CD4-positive, CD25-positive, alpha-beta regulatory T cell (primary cell): ENCODE measurements around the gene PCSK7. TPM values are rescaled to one million over a fixed set of nuclear protein-coding genes. Genes with fewer than 3 reads are reported as not detected.
"Not testable (repeated sequence)": the region's sequence is repeated elsewhere in the genome, so short reads cannot be mapped to it uniquely, and the experiment has no call there.

Experiments used
- ATAC-seq, 2 donors: fragments of 150-1000 bp; cut with Tn5 transposase; one replicate each; pipeline ENCODE4 v1.10.0; 2021; ENCODE audit warnings: low read depth in 2 of 2, moderate number of reproducible peaks in 2 of 2, moderate library complexity in 1 of 2
- DNase-seq, 3 donors: peaks; one replicate each; pipeline versions ENCODE4 v3.0.0 to v3.0.0-alpha.2; 2012 to 2022; ENCODE audit warnings: mixed read lengths in 1 of 3
- H3K27ac ChIP-seq: one replicate; pipeline ENCODE4 v1.7.0; 2013; ENCODE audit warnings: mild to moderate bottlenecking, low read length; ENCODE audit not compliant: insufficient read depth, poor library complexity, severe bottlenecking
- H3K27me3 ChIP-seq: one replicate; pipeline ENCODE4 v1.7.0; 2013; ENCODE audit warnings: low read length; ENCODE audit not compliant: control insufficient read depth, insufficient read depth
- H3K36me3 ChIP-seq: one replicate; pipeline ENCODE4 v1.7.0; 2013; ENCODE audit warnings: mild to moderate bottlenecking, low read length, moderate library complexity; ENCODE audit not compliant: control insufficient read depth, insufficient read depth
- H3K4me1 ChIP-seq: 2 replicates; pipeline ENCODE4 v1.7.0; 2013; ENCODE audit warnings: mild to moderate bottlenecking, low read length; ENCODE audit not compliant: insufficient read depth, control insufficient read depth, poor library complexity, severe bottlenecking
- H3K4me3 ChIP-seq: one replicate; pipeline ENCODE4 v1.7.0; 2013; ENCODE audit warnings: low read depth, mild to moderate bottlenecking, low read length, moderate library complexity
- H3K9me3 ChIP-seq, 2 experiments: 1 replicate in 1 of 2; 2 replicates in 1 of 2; pipeline ENCODE4 v1.7.0; 2013; ENCODE audit warnings: low read length in 2 of 2, mild to moderate bottlenecking in 1 of 2, moderate library complexity in 1 of 2; ENCODE audit not compliant: control insufficient read depth in 2 of 2
- H3K27ac Mint-ChIP-seq, 3 donors: one replicate each; pipeline ENCODE4 v1.8.0; 2020 to 2022; ENCODE audit warnings: mild to moderate bottlenecking in 3 of 3, mixed read lengths in 3 of 3, moderate library complexity in 2 of 3
- H3K27me3 Mint-ChIP-seq: one replicate; pipeline ENCODE4 v1.8.0; 2022; ENCODE audit warnings: mild to moderate bottlenecking, mixed read lengths
- H3K36me3 Mint-ChIP-seq: one replicate; pipeline ENCODE4 v1.8.0; 2020; ENCODE audit warnings: mixed read lengths
- H3K4me1 Mint-ChIP-seq, 4 donors: one replicate each; pipeline ENCODE4 v1.8.0; 2020 to 2022; ENCODE audit warnings: mixed read lengths in 4 of 4, mild to moderate bottlenecking in 1 of 4
- H3K4me3 Mint-ChIP-seq, 4 donors: one replicate each; pipeline ENCODE4 v1.8.0; 2020 to 2022; ENCODE audit warnings: mild to moderate bottlenecking in 4 of 4, mixed read lengths in 4 of 4, moderate library complexity in 3 of 4
- H3K9me3 Mint-ChIP-seq, 7 donors: one replicate each; pipeline ENCODE4 v1.8.0; 2020 to 2022; ENCODE audit warnings: mixed read lengths in 7 of 7, mild to moderate bottlenecking in 3 of 7, moderate library complexity in 2 of 7
- polyA plus RNA-seq, 4 donors: library from polyadenylated mRNA; unstranded; fragments of 300-500 nt; fragmentation: Illumina TruSeq; gene quantifications; one replicate each; pipeline ENCODE4 v1.2.3, GENCODE V29; 2021
- total RNA-seq: library from RNA; stranded (reverse); gene quantifications from one replicate; pipeline ENCODE4 v1.2.3, GENCODE V29; 2022

Gene PCSK7
- total and polyA plus RNA-seq, 5 donors from 2014 or later, result 55.0 to 478 (median 63.8) TPM

GRCh38 chr11:117209351-117210125, 22.3 kb downstream of the PCSK7 start:
- H3K27ac Mint-ChIP-seq, H3K9me3 Mint-ChIP-seq: not testable (repeated sequence)

GRCh38 chr11:117208710-117209109, 23.2 kb downstream of the PCSK7 start:
- not testable (repeated sequence) for H3K27me3 ChIP-seq, H3K4me3 Mint-ChIP-seq, H3K27ac ChIP-seq, H3K9me3 ChIP-seq, DNase-seq, H3K27ac Mint-ChIP-seq, H3K4me3 ChIP-seq, H3K4me1 ChIP-seq, H3K27me3 Mint-ChIP-seq, ATAC-seq, H3K9me3 Mint-ChIP-seq
- Mint-ChIP-seq H3K36me3 (peaks cover 32% of the 10 kb centered on the region), H3K4me1 (peaks cover 0 to 21% (median 9%) of the 10 kb centered on the region in 4 donors)
- H3K36me3 ChIP-seq, result peaks cover 51% of the 10 kb centered on the region

More at GRCh38 chr11:117209351-117210125, 22.3 kb downstream of the PCSK7 start:
- H3K36me3 ChIP-seq, result peaks cover 52% of the 10 kb centered on the region
- not testable (repeated sequence) for H3K27me3 ChIP-seq, H3K9me3 ChIP-seq, ATAC-seq, H3K4me3 Mint-ChIP-seq, DNase-seq, H3K4me1 ChIP-seq, H3K27ac ChIP-seq, H3K4me3 ChIP-seq, H3K27me3 Mint-ChIP-seq
- Mint-ChIP-seq H3K4me1 (peaks cover 0 to 21% (median 11%) of the 10 kb centered on the region in 4 donors), H3K36me3 (peaks cover 34% of the 10 kb centered on the region)

GRCh38 chr11:117207481-117207880, 24.4 kb downstream of the PCSK7 start:
- H3K9me3 Mint-ChIP-seq, H3K27me3 ChIP-seq, H3K4me3 ChIP-seq, H3K4me3 Mint-ChIP-seq, H3K27ac Mint-ChIP-seq, H3K4me1 ChIP-seq, ATAC-seq, H3K27ac ChIP-seq, H3K27me3 Mint-ChIP-seq, H3K9me3 ChIP-seq, DNase-seq: not testable (repeated sequence)
- peaks cover 0 to 17% (median 6%) of the 10 kb centered on the region in 4 donors for H3K4me1 Mint-ChIP-seq
- H3K36me3 Mint-ChIP-seq, result peaks cover 29% of the 10 kb centered on the region
- peaks cover 44% of the 10 kb centered on the region for H3K36me3 ChIP-seq

- H3K9me3 ChIP-seq, H3K27ac Mint-ChIP-seq, DNase-seq, ATAC-seq, H3K9me3 Mint-ChIP-seq, H3K27ac ChIP-seq, H3K27me3 Mint-ChIP-seq, H3K4me1 ChIP-seq, H3K4me3 Mint-ChIP-seq, H3K4me3 ChIP-seq, H3K27me3 ChIP-seq: not testable (repeated sequence)
- Mint-ChIP-seq H3K4me1 (peaks cover 0 to 21% (median 6%) of the 10 kb centered on the region in 4 donors), H3K36me3 (peaks cover 29% of the 10 kb centered on the region)
- H3K36me3 ChIP-seq, result peaks cover 41% of the 10 kb centered on the region
Observed at GRCh38 chr11:117206859-117207258, 25.0 kb downstream of the PCSK7 start.

GRCh38 chr11:117206111-117206510, 25.8 kb downstream of the PCSK7 start:
- peaks cover 33% of the 10 kb centered on the region for H3K36me3 ChIP-seq
- not testable (repeated sequence) for ATAC-seq, H3K27ac ChIP-seq, H3K27me3 ChIP-seq, DNase-seq, H3K9me3 ChIP-seq, H3K4me1 ChIP-seq, H3K27me3 Mint-ChIP-seq, H3K4me3 ChIP-seq, H3K27ac Mint-ChIP-seq, H3K4me3 Mint-ChIP-seq, H3K9me3 Mint-ChIP-seq
- H3K4me1 Mint-ChIP-seq, result peaks cover 0 to 17% (median 3%) of the 10 kb centered on the region in 4 donors
- H3K36me3 Mint-ChIP-seq, result peaks cover 22% of the 10 kb centered on the region

GRCh38 chr11:117205211-117205818, 26.6 kb downstream of the PCSK7 start:
- no peak for ATAC-seq
- H3K4me3 Mint-ChIP-seq, result no peak overlapping the region
- no peak for DNase-seq
- Histone ChIP-seq H3K4me3 (no peak overlapping the region), H3K9me3 (no peaks in the 10 kb centered on the region), H3K4me1 (no peaks in the 10 kb centered on the region), H3K27me3 (no peaks in the 10 kb centered on the region), H3K36me3 (peaks cover 29% of the 10 kb centered on the region), H3K27ac (no peak overlapping the region)
- no peaks in the 10 kb centered on the region for H3K9me3 Mint-ChIP-seq
- no peak overlapping the region for H3K27ac Mint-ChIP-seq
- peaks cover 22% of the 10 kb centered on the region for H3K36me3 Mint-ChIP-seq
- H3K4me1 Mint-ChIP-seq, result peaks cover 0 to 13% (median 5%) of the 10 kb centered on the region in 4 donors
- no peaks in the 10 kb centered on the region for H3K27me3 Mint-ChIP-seq

GRCh38 chr11:117204283-117205080, 27.4 kb downstream of the PCSK7 start:
- no peaks in the 10 kb centered on the region for H3K9me3 ChIP-seq
- ATAC-seq (no peak), DNase-seq (no peak)
- no peak overlapping the region for H3K27ac ChIP-seq
- Mint-ChIP-seq H3K4me1 (peaks cover 0 to 13% (median 3%) of the 10 kb centered on the region in 4 donors), H3K9me3 (no peaks in the 10 kb centered on the region), H3K27me3 (no peaks in the 10 kb centered on the region), H3K4me3 (no peak overlapping the region), H3K36me3 (peaks cover 19% of the 10 kb centered on the region), H3K27ac (peak overlapping the region in 2 of 3 donors; percentile 11 to 79)
- no peaks in the 10 kb centered on the region for H3K27me3 ChIP-seq
- H3K36me3 ChIP-seq, result peaks cover 23% of the 10 kb centered on the region
- H3K4me1 ChIP-seq, result no peaks in the 10 kb centered on the region
- no peak overlapping the region for H3K4me3 ChIP-seq
